GM21576 (cell line): ENCODE data around the gene GADD45G.

Experiments
- ATAC-seq: cut with Tn5 transposase; IDR thresholded peaks from one replicate; pipeline ENCODE4 v1.9.1; 2021; ENCODE audit warnings: mild to moderate bottlenecking, moderate library complexity; ENCODE audit not compliant: unreplicated experiment

Gene GADD45G

GRCh38 chr9:89592213-89592815, 12.5 kb upstream of the GADD45G start:
- no peak for ATAC-seq

- no peak for ATAC-seq
These were observed 11.7 kb upstream of the GADD45G start for GRCh38 chr9:89592963-89593726.

GRCh38 chr9:89593727-89594427, 10.9 kb upstream of the GADD45G start:
- no peak for ATAC-seq

- no peak for ATAC-seq
These were observed 9.8 kb upstream of the GADD45G start for GRCh38 chr9:89594811-89595550.

GRCh38 chr9:89595646-89596045, 9.2 kb upstream of the GADD45G start:
- no peak for ATAC-seq

- no peak for ATAC-seq
These were observed 7.8 kb upstream of the GADD45G start for GRCh38 chr9:89596937-89597555.

GRCh38 chr9:89597711-89598362, 7.0 kb upstream of the GADD45G start:
- ATAC-seq, result no peak

GRCh38 chr9:89598363-89598713, 6.5 kb upstream of the GADD45G start:
- ATAC-seq, result no peak

GRCh38 chr9:89598926-89599325, 5.9 kb upstream of the GADD45G start:
- no peak for ATAC-seq

- no peak for ATAC-seq
These were observed 4.0 kb upstream of the GADD45G start for GRCh38 chr9:89600831-89601230.

- no peak for ATAC-seq
These were observed 3.5 kb upstream of the GADD45G start for GRCh38 chr9:89601306-89601705.

- no peak for ATAC-seq
These were observed 2.8 kb upstream of the GADD45G start for GRCh38 chr9:89601856-89602562.

GRCh38 chr9:89602978-89603766, 1.6 kb upstream of the GADD45G start:
- ATAC-seq, result peak; percentile 38

- no peak for ATAC-seq
These were observed 796 bp upstream of the GADD45G start for GRCh38 chr9:89603767-89604665.

- ATAC-seq, result no peak
These were observed 745 bp downstream of the GADD45G start for GRCh38 chr9:89605465-89606048.

- no peak for ATAC-seq
These were observed 1.3 kb downstream of the GADD45G start for GRCh38 chr9:89606049-89606623.

GRCh38 chr9:89606624-89607311, 2.0 kb downstream of the GADD45G start:
- no peak for ATAC-seq
